GM18505 (cell line): ENCODE measurements around the gene KDM6B.
A peak's percentile ranks its signal among the peaks of the same experiment; 100 is the strongest.
"Not testable (repeated sequence)": the region's sequence is repeated elsewhere in the genome, so short reads cannot be mapped to it uniquely, and the experiment has no call there.

Experiments used
- ATAC-seq: cut with Tn5 transposase; IDR thresholded peaks from one replicate; pipeline ENCODE4 v1.9.1; 2021; ENCODE audit not compliant: unreplicated experiment
- POLR2A ChIP-seq: IDR thresholded peaks from 4 replicates; pipeline ENCODE4 v1.6.1; 2011; ENCODE audit warnings: borderline replicate concordance; ENCODE audit not compliant: insufficient read depth, insufficient read length; ENCODE audit errors: extremely low read depth

The KDM6B gene, protein sequence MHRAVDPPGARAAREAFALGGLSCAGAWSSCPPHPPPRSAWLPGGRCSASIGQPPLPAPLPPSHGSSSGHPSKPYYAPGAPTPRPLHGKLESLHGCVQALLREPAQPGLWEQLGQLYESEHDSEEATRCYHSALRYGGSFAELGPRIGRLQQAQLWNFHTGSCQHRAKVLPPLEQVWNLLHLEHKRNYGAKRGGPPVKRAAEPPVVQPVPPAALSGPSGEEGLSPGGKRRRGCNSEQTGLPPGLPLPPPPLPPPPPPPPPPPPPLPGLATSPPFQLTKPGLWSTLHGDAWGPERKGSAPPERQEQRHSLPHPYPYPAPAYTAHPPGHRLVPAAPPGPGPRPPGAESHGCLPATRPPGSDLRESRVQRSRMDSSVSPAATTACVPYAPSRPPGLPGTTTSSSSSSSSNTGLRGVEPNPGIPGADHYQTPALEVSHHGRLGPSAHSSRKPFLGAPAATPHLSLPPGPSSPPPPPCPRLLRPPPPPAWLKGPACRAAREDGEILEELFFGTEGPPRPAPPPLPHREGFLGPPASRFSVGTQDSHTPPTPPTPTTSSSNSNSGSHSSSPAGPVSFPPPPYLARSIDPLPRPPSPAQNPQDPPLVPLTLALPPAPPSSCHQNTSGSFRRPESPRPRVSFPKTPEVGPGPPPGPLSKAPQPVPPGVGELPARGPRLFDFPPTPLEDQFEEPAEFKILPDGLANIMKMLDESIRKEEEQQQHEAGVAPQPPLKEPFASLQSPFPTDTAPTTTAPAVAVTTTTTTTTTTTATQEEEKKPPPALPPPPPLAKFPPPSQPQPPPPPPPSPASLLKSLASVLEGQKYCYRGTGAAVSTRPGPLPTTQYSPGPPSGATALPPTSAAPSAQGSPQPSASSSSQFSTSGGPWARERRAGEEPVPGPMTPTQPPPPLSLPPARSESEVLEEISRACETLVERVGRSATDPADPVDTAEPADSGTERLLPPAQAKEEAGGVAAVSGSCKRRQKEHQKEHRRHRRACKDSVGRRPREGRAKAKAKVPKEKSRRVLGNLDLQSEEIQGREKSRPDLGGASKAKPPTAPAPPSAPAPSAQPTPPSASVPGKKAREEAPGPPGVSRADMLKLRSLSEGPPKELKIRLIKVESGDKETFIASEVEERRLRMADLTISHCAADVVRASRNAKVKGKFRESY (N-terminal part only)

DNA sequence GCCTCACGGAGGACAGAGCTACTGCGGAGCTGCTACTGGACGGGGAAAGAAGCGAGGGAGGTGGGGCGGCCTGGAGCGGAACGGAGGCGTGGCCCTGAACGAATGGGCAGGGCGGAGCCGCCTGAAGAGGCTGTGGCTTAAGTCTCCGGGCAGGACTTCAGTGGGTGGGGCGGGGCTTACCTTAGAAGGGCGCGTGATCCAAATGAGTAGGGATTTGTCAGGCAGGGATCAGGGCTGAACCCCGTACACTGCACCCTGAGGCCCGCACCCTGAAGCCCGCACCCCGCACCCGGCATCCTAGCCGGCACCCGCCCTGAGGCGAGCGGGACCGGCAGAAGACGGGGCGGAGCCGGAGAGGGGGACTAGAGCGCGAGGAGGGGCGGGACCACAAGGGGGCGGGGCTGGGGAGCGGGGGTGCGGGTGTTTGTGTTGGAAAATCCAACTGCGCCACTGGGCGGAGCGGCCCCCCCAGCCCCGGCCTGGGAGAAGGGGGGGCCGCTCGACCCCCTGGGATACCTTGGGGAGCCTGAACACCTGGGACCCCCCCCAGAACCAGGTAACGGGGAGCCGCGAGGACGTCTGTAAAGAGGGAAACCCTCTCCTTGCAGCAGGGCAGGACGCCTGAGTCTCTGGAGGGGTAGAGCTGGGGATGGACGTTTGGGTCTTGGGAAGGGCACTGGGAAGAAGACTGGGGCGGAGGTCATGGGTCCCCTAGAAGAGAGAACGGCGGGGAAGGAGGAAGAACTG, at the start of gene KDM6B:
Gene KDM6B, plus strand, starts transcription at position 423 of the 747 bp plus-strand sequence. CDS start 11,338 bp downstream, outside the sequence.
- ATAC-seq = peak; percentile 35

DNA sequence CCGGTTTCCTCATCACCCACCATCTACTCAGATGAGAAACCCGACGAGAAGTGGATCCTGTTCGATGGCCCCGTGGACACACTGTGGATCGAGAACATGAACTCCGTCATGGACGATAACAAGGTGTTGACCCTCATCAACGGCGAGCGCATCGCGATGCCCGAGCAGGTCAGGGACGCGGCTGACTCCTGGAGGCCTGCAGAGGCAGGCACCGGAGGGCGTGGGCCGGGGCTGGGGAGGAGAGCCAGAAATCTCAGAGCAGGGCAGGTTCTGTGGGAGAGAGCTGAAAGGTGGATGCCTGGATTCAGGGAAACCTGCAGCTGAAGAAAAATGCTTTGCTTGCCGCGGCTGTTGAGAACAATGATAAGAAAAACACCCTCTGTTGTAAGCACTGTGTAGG, 47.2 kb upstream of the KDM6B start:
- no peak for ATAC-seq
- TF ChIP-seq POLR2A = no peak

More for the DNA sequence above, at the start of gene KDM6B:
- no peak for TF ChIP-seq POLR2A

DNA sequence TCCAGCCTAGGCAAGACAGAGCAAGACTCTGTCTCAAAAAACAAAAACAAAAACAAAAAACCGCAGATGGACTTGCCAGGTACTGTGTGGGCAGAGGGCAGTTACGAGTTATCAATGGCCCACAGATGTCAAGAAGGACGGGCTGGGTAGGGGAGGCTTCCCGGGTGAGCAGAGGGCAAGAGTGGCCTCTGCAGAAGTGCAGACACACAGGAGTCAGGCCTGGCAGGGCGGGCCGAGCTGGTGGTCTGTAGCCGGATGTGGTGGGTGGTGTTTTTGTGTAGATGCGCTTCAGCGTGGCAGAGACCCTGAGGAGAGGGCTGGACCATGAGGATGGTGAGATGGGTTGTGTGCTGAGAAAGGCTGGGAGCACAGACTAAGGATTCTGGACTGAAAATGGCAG, 44.9 kb upstream of the KDM6B start:
- ATAC-seq = no peak
- no peak for TF ChIP-seq POLR2A

DNA sequence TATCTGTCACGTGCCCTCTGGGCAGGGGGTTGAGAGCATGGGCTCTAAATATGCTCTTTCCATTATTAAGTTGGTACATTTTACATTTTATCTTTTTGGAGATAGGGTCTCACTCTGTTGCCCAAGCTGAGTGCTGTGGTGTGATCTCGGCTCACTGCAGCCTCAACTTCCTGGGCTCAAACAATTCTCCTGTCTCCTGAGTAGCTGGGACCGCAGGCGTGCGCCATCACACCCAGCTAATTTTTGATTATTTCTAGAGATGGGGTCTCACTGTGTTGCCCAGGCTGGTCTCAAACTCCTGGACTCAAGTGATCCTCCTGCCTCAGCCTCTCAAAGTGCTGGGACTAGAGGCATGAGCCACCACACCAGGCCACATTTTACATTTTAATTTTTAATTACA, 43.9 kb upstream of the KDM6B start:
- ATAC-seq = no peak

DNA sequence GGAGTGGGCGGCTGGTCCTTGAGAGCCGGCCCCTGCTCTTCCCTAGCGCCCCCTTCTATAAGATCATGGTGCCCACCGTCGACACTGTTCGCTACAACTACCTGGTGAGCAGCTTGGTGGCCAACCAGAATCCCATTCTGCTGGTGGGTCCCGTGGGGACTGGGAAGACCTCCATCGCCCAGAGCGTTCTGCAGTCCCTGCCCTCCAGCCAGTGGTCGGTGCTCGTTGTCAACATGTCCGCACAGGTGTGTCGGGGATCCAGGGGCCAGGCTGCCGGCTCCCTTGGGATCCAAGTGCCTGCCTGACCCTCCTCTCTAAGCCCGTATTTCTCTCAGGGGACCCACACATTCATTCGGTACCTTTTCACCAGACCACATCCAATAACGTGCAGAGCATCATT, 41.4 kb upstream of the KDM6B start:
- no peak for ATAC-seq
- no peak for TF ChIP-seq POLR2A

More for the DNA sequence above, 43.9 kb upstream of the KDM6B start:
- TF ChIP-seq POLR2A = no peak

DNA sequence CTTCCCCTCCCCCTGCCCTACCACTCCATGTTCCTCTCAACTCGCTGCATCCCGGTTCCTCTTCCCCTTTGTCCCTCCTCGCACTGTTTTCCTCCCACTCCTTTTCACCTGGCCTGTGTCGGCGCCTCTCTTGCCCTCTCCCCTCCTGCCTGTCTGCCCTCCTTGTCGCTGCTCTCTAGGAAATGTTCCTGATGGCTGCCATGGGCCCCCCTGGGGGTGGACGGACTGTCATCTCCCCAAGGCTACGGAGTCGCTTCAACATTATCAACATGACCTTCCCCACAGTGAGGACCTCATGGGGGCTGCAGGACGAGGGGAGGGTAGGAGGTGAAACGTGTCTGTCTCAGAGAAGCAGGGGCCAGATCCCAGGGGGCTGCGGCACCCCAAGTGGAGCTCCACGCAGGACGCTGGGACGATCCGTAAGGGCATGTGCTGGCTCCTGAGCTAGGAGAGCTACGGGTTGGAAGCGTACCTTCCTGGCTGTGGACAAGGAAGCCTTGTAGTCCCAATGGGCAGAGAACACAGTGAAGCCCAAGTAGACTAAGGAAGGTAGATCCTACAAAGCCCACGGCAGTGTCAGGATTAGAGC, 39.8 kb upstream of the KDM6B start:
- ATAC-seq = no peak
- no peak for TF ChIP-seq POLR2A

DNA sequence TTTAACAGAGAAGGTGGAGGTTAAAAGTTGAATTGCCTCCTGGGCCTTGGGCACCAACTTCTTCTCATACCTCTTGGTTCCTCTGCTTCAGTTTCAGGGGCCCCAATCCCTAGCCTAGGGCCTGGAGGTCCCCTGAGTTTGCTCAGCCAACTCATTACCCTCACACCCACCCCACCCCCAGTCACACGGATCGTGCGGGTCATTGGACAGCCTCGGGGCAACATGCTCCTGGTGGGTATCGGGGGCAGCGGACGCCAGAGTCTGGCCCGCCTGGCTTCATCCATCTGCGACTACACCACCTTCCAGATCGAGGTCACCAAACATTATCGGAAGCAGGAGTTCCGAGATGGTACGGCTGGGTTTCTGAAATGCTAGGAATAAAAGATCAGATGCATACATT, 36.0 kb upstream of the KDM6B start:
- no peak for TF ChIP-seq POLR2A
- no peak for ATAC-seq

DNA sequence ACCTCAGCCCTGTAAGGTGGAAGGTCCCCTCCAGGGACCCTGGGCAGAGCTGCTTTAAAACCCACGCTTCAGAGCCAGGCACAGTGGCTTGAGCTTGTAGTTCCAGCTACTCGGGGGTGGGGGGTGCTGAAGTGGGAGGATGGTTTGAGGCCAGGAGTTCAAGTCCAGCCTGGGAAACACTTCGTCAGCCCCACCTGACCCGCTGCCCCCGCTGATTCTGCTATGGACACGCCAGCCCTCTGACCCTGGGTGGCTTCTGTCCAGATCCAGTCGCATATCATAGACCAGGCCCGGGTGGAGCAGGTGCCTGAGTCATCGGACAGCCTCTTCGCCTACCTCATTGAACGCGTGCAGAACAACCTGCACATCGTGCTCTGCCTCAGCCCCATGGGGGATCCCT, 35.2 kb upstream of the KDM6B start:
- no peak for TF ChIP-seq POLR2A
- ATAC-seq = no peak

DNA sequence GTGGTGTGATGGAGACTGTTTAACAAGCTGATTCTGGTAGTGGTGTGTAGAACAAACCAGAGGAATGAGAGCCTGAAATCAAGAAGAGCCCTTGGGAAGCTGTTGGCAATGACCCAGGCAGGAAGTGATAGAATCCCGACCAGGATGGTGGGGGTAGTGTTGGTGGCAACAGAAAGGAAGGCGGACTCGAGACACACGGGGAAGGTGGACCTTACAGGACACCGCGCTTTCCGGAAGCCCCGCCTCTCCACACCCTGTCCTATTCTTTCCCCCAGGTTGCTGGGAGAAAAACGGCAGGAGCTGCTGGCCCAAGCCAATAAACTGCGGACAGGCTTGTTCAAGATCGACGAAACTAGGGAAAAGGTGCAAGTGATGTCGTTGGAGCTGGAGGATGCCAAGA, 30.0 kb upstream of the KDM6B start:
- no peak for ATAC-seq
- TF ChIP-seq POLR2A = no peak

DNA sequence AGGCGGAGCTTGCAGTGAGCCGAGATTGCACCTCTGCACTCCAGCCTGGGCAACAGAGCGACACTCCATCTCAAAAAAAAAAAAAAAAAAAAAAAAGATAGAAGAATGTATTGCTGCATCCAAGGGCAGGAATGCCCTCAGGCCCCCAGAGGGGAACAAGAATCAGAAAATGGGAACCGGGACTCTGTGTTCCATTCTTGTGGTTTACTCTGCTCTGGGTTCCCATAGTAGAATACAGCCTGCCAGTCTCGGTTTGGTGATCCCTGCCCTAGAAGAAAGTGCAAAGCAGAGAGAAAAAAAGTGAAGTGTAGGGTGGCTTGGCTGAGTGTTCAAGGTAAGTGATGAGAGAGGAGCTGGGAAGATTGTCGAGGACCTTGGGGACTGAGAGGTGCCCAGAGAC, 27.4 kb upstream of the KDM6B start:
- TF ChIP-seq POLR2A = no peak
- no peak for ATAC-seq

DNA sequence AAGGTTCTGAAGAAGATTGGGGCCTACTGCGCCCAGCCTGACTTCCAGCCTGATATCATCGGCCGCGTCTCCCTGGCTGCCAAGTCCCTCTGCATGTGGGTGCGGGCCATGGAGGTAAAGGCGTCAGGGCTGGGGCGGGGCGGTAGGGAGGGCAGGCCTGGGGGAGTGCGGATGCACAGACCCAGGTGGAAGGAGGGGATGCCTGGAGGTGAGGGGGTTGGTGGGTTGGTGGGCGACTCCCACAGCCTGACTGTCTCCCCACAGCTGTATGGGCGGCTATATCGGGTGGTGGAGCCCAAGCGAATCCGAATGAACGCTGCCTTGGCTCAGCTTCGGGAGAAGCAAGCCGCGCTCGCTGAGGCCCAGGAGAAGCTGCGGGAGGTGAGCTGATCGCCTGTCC, 26.8 kb upstream of the KDM6B start:
- no peak for ATAC-seq
- TF ChIP-seq POLR2A = no peak

DNA sequence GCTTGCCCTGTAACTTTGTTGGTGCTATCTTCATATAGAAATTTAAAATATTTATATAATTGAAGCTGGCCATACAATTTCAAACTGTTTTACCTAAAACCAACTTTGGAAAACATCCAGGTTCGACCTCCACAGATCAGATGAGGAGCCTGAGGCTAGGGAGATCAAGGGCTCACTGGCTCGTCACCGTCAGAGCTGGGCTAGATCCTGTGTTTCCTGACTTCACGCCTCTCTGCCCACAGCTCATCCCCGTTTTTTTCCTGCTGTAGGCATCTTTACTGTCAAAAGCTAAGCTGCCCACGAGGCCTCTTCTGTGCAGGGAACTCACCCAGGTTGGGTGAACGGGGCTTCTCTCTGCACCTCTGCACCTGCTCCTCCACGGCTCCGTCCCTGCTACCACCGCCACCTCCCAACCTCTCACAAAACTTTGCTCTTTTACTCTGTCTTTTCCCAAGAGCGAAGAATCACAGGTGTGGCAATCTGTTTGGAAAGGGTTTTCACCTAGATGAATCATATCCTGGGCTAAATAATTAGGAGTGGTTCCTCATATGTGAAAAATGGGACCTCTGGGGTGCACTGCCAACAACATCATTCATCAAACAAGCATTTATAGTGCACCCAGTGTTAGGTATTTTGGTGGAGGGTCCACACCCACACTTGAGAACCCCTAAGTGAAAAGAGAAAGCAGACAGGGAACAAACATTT, 24.8 kb upstream of the KDM6B start:
- no peak for ATAC-seq
- TF ChIP-seq POLR2A = no peak

DNA sequence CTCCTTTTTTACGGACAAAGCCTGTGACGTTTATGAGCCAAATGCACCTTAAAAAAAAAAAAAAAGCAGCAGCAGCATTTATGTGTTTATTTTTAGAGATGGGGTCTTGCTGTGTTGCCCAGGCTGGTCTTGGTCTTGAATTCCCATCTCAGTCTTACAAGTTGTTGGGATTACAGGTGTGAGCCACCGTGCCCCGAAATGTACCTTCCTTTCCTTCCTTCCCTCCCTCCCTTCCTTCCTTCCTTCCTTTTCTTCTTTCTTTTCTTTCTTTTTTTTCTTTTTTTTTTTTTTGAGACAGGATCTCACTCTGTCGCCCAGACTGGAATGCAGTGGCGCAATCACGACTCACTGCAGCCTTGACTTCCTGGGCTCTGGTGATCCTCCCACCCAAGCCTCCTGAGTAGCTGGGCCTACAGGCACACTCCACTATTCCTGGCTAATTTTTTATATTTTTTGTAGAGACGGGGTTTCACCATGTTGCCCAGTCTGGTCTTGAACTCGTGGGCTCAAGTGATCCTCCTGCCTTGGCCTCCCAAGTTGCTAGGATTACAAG, 24.1 kb upstream of the KDM6B start:
- ATAC-seq = not testable (repeated sequence)
